ENCODE data around the gene MCMBP. TPM values are rescaled to one million over a fixed set of nuclear protein-coding genes. Genes with fewer than 3 reads are reported as not detected.
"Not testable (repeated sequence)": the region's sequence is repeated elsewhere in the genome, so short reads cannot be mapped to it uniquely, and the experiment has no call there.

Gene MCMBP
- total RNA-seq, 1 experiment from 2014 or later, result 148 TPM

DNA sequence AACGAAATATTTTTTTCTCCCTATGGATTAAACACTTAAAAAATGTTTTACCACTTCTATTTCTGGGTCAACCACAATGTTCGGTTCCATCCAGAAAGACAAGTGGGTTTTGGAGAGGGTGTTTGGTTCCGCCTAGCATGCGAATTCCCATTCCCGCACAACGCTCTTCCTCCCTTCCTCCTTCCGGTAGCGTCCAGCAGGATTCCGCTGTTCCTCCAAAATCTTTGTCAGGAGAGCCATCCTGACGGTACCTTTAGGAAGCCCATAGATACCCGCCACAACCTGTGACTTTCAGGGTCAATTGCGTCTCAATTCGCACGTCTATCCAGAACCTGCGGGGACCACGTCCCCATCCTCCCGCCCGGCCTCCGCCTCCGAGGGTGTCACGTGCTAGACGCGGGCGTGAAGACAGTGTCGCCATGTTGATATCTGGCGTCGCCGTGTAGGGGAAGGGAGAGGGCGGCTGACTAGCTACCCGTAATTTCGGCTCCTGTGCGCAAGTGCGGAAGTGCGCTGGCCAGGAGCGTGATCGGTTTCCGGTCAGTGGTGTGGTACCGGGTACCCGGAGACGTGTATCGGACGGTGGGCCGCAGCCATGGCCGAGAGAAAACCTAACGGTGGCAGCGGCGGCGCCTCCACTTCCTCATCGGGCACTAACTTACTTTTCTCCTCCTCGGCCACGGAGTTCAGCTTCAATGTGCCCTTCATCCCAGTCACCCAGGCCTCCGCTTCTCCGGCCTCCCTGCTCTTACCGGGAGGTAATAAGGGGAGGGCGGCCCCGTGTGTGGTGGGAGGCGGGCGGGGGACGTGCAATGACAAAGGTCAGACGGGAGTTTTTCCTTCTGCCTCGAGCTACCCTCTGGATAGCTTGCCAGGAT lies 19.8 kb upstream of the MCMBP start, which contains the start of gene SEC23IP (continued):
- TF ChIP-seq, protein P1, sequence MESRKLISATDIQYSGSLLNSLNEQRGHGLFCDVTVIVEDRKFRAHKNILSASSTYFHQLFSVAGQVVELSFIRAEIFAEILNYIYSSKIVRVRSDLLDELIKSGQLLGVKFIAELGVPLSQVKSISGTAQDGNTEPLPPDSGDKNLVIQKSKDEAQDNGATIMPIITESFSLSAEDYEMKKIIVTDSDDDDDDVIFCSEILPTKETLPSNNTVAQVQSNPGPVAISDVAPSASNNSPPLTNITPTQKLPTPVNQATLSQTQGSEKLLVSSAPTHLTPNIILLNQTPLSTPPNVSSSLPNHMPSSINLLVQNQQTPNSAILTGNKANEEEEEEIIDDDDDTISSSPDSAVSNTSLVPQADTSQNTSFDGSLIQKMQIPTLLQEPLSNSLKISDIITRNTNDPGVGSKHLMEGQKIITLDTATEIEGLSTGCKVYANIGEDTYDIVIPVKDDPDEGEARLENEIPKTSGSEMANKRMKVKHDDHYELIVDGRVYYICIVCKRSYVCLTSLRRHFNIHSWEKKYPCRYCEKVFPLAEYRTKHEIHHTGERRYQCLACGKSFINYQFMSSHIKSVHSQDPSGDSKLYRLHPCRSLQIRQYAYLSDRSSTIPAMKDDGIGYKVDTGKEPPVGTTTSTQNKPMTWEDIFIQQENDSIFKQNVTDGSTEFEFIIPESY (IDR thresholded peaks at IDR 0.05; ENCODE audit: extremely low read depth, insufficient replicate concordance, low read length), result peak; percentile 83
- TF ChIP-seq TCF7L2 (IDR thresholded peaks at IDR 0.05; ENCODE audit: borderline replicate concordance, extremely low read depth, insufficient read depth, insufficient read length) (peak; percentile 56), CEBPB (IDR thresholded peaks at IDR 0.05; ENCODE audit: low read depth) (no peak), ELF1 (IDR thresholded peaks at IDR 0.05; ENCODE audit: borderline replicate concordance, low read depth) (no peak), POLR2A (IDR thresholded peaks at IDR 0.05; ENCODE audit: borderline replicate concordance, extremely low read depth, insufficient read depth, insufficient read length) (peak; percentile 98), ZFX (IDR thresholded peaks at IDR 0.05) (peak; percentile 91)

DNA sequence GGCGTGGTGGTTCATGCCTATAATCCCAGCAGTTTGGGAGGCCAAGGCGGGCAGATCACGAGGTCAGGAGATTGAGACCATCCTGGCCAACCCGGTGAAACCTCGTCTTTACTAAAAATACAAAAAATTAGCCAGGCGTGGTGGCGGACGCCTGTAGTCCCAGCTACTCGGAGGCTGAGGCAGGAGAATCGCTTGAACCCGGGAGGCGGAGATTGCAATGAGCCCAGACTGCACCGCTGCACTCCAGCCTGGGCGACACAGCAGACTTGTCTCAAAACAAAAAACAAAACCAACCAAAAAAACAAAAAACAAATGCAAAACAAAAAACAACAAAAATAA lies 19.2 kb upstream of the MCMBP start:
- H4K20me1 ChIP-seq (ENCODE audit: insufficient read depth); H3K9me3 ChIP-seq (ENCODE audit: control insufficient read depth in 1 of 2, insufficient read depth in 1 of 2, low read depth in 1 of 2, low read length in 2 of 2); DNase-seq (ENCODE audit: low read depth, low spot score); H3K36me3 ChIP-seq (ENCODE audit: control insufficient read depth in 1 of 2, insufficient read depth in 2 of 2, low read length in 2 of 2); H3K27me3 ChIP-seq (ENCODE audit: insufficient read depth, low read length); BruUV-seq (replicated peaks); ATAC-seq; H3K9me2 ChIP-seq (ENCODE audit: insufficient read depth): not testable (repeated sequence)
- peak overlapping the region; percentile 88 for H3K4me2 ChIP-seq (ENCODE audit: low read length)
- peaks cover 7 to 18% of the 10 kb centered on the region in 2 experiments; a peak in 3 of 4 replicates for H3K4me1 ChIP-seq (ENCODE audit: control insufficient read depth in 1 of 2, insufficient read depth in 2 of 2, low read length in 2 of 2)
- ChIA-PET RAD21 (ENCODE audit: low non-redundant PET in 1 of 2, low total read pairs in 2 of 2, uncharacterized antibody in 2 of 2, unreplicated experiment in 2 of 2) (interaction anchor here in 1 of 2 experiments (0.6 kb wide), 1 partner anchor 81 kb away, joined by 4 read pairs; no protein-coding TSS in a partner anchor), POLR2A (interaction anchor here (0.7 to 1.9 kb wide), 8 partner anchors 9 to 210 kb away, joined by 3 to 20 read pairs (median 4); partner anchors contain the start of gene MCMBP), CTCF (interaction anchor here (1.0 kb wide), 2 partner anchors 141 to 205 kb away, joined by 4 read pairs; no protein-coding TSS in a partner anchor)
- intact Hi-C loops (cut with micrococcal nuclease), result loop anchor here (1.0 kb wide), 1 partner anchor 20 kb away; the partner anchor contains the start of gene MCMBP
- peak overlapping the region; percentile 80 for H3K9ac ChIP-seq (ENCODE audit: low read length)
- H3K27ac ChIP-seq (ENCODE audit: low read depth, low read length), result peak overlapping the region; percentile 54
- H3K79me2 ChIP-seq (ENCODE audit: insufficient read depth, low read length), result peaks cover 44% of the 10 kb centered on the region
- H2AFZ ChIP-seq (ENCODE audit: low read depth, low read length, poor library complexity, severe bottlenecking), result peak overlapping the region; percentile 92
- peak overlapping the region; percentile 83 to 94 for H3K4me3 ChIP-seq (replicated peaks in 1 of 2; ENCODE audit: low read depth in 1 of 2, low read length in 2 of 2)

DNA sequence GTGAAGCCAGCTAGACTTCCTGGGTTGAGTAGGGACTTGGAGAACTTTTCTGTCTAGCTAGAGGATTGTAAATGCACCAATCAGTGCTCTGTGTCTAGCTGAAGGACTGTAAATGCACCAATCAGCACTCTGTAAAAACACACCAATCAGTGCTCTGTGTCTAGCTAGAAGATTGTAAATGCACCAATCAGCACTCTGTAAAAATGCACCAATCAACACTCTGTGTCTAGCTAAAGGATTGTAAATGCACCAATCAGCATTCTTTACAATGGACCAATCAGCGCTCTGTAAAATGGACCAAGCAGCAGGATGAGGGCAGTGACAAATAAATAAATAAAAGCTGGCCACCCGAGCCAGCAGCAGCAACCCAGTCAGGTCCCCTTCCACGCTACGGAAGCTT lies 17.7 kb upstream of the MCMBP start:
- CTCF ChIA-PET; H3K4me2 ChIP-seq (ENCODE audit: low read length); ATAC-seq; BruUV-seq (replicated peaks); H3K9me2 ChIP-seq (ENCODE audit: insufficient read depth); H3K4me3 ChIP-seq (replicated peaks in 1 of 2; ENCODE audit: low read depth in 1 of 2, low read length in 2 of 2); intact Hi-C loops (cut with micrococcal nuclease); H2AFZ ChIP-seq (ENCODE audit: low read depth, low read length, poor library complexity, severe bottlenecking); DNase-seq (ENCODE audit: low read depth, low spot score); H3K36me3 ChIP-seq (ENCODE audit: control insufficient read depth in 1 of 2, insufficient read depth in 2 of 2, low read length in 2 of 2); H3K27ac ChIP-seq (ENCODE audit: low read depth, low read length); RAD21 ChIA-PET (ENCODE audit: low non-redundant PET in 1 of 2, low total read pairs in 2 of 2, uncharacterized antibody in 2 of 2, unreplicated experiment in 2 of 2); H4K20me1 ChIP-seq (ENCODE audit: insufficient read depth); H3K9me3 ChIP-seq (ENCODE audit: control insufficient read depth in 1 of 2, insufficient read depth in 1 of 2, low read depth in 1 of 2, low read length in 2 of 2); H3K27me3 ChIP-seq (ENCODE audit: insufficient read depth, low read length); H3K9ac ChIP-seq (ENCODE audit: low read length): not testable (repeated sequence)
- POLR2A ChIA-PET, result interaction anchor here (0.8 kb wide), 1 partner anchor 19 kb away, joined by 3 read pairs; no protein-coding TSS in a partner anchor
- Histone ChIP-seq H3K79me2 (ENCODE audit: insufficient read depth, low read length) (peaks cover 28% of the 10 kb centered on the region), H3K4me1 (ENCODE audit: control insufficient read depth in 1 of 2, insufficient read depth in 2 of 2, low read length in 2 of 2) (peaks cover 7 to 18% of the 10 kb centered on the region in 2 experiments; a peak in 3 of 4 replicates)

DNA sequence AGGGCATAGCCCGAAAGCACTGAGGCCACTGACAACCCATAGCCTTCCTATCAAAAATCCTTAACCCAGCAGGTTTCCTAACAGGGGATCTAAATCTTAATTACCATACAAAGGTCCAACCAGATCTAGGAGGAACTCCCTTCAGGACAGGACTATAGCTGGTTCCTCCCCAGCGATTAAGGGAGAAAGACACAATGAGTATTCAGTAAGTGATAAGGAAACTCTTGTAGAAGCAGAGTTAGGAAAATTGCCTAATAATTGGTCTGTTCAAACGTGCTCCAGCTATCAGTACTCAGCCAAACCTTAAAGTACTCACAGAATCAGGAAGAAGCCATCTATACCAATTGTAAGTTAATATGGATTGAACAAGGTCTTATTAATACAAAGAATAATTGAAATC lies 16.6 kb upstream of the MCMBP start:
- intact Hi-C loops (cut with micrococcal nuclease); POLR2A ChIA-PET: not testable (repeated sequence)

More for the DNA sequence above, 16.6 kb upstream of the MCMBP start:
- H3K9me3 ChIP-seq (ENCODE audit: control insufficient read depth in 1 of 2, insufficient read depth in 1 of 2, low read depth in 1 of 2, low read length in 2 of 2); ATAC-seq; H3K27me3 ChIP-seq (ENCODE audit: insufficient read depth, low read length); RAD21 ChIA-PET (ENCODE audit: low non-redundant PET in 1 of 2, low total read pairs in 2 of 2, uncharacterized antibody in 2 of 2, unreplicated experiment in 2 of 2); CTCF ChIA-PET; H3K4me2 ChIP-seq (ENCODE audit: low read length); H2AFZ ChIP-seq (ENCODE audit: low read depth, low read length, poor library complexity, severe bottlenecking); H3K27ac ChIP-seq (ENCODE audit: low read depth, low read length); H3K9me2 ChIP-seq (ENCODE audit: insufficient read depth); H4K20me1 ChIP-seq (ENCODE audit: insufficient read depth); BruUV-seq (replicated peaks); H3K4me3 ChIP-seq (replicated peaks in 1 of 2; ENCODE audit: low read depth in 1 of 2, low read length in 2 of 2); DNase-seq (ENCODE audit: low read depth, low spot score); H3K36me3 ChIP-seq (ENCODE audit: control insufficient read depth in 1 of 2, insufficient read depth in 2 of 2, low read length in 2 of 2); H3K9ac ChIP-seq (ENCODE audit: low read length): not testable (repeated sequence)
- peaks cover 7 to 16% of the 10 kb centered on the region in 2 experiments; a peak in 3 of 4 replicates for H3K4me1 ChIP-seq (ENCODE audit: control insufficient read depth in 1 of 2, insufficient read depth in 2 of 2, low read length in 2 of 2)
- H3K79me2 ChIP-seq (ENCODE audit: insufficient read depth, low read length), result peaks cover 17% of the 10 kb centered on the region
